Endothelial cell of umbilical vein (primary cell): ENCODE measurements around the gene PRR23A. TPM values are rescaled to one million over a fixed set of nuclear protein-coding genes. Genes with fewer than 3 reads are reported as not detected.

Experiments used
- Bru-seq: library from RNA; stranded (reverse); fragments of 400-500 nt; gene quantifications from one replicate; lab custom pipeline; 2021; lab: Mats Ljungman, UMichigan
- BruChase-seq, 2 experiments: library from RNA; stranded (reverse); fragments of 400-500 nt; gene quantifications; one replicate each; lab custom pipeline; 2021; lab: Mats Ljungman, UMichigan
- BruUV-seq: library from RNA; stranded (reverse); fragments of 400-500 nt; replicated peaks from 2 replicates; lab custom pipeline; 2021; lab: Mats Ljungman, UMichigan
- CTCF ChIA-PET: fragments of 300-600, 350-600 bp; sonication (Branson Sonifier 250); formaldehyde crosslinking; loops from one replicate; lab custom pipeline; 2021; ENCODE audit warnings: antibody characterized with exemption, inconsistent platforms; lab: Charles Lee
- POLR2A ChIA-PET: fragments of 300-600, 350-600 bp; sonication (Branson Sonifier 250); formaldehyde crosslinking; loops from one replicate; lab custom pipeline; 2021; ENCODE audit warnings: antibody characterized with exemption, inconsistent platforms; lab: Charles Lee
- DNase-seq: peaks from one replicate; pipeline ENCODE4 v3.0.0-alpha.2; 2011; ENCODE audit warnings: low read depth, low spot score
- FAIRE-seq: peaks from 2 replicates; lab custom pipeline; 2011; peaks lifted over from hg19 to GRCh38; lab: Jason Lieb, UNC
- H2AFZ ChIP-seq: 2 replicates; pipeline ENCODE4 v1.6.0; 2012; ENCODE audit warnings: low read depth, low read length, control low read depth, inconsistent platforms
- H3K27ac ChIP-seq: 2 replicates; pipeline ENCODE4 v1.5.1; 2011; ENCODE audit warnings: low read depth, mild to moderate bottlenecking, control low read depth, low read length, moderate library complexity; ENCODE audit not compliant: insufficient read depth
- H3K27me3 ChIP-seq, 2 experiments: 2 replicates each; pipeline versions ENCODE4 v1.6.0 to v1.6.1; 2011; ENCODE audit warnings: low read length in 2 of 2, mixed read lengths in 1 of 2; ENCODE audit not compliant: control insufficient read depth in 2 of 2, insufficient read depth in 2 of 2
- H3K36me3 ChIP-seq, 2 experiments: 2 replicates in 1 of 2; 3 replicates in 1 of 2; pipeline ENCODE4 v1.5.1; 2011; ENCODE audit warnings: low read length in 2 of 2, mild to moderate bottlenecking in 1 of 2, moderate library complexity in 1 of 2; ENCODE audit not compliant: control insufficient read depth in 2 of 2, insufficient read depth in 2 of 2; ENCODE audit errors: extremely low read depth in 1 of 2
- H3K4me1 ChIP-seq: 3 replicates; pipeline ENCODE4 v1.5.1; 2011; ENCODE audit warnings: mild to moderate bottlenecking, low read length; ENCODE audit not compliant: control insufficient read depth, insufficient read depth; ENCODE audit errors: extremely low read depth
- H3K4me2 ChIP-seq: 2 replicates; pipeline ENCODE4 v1.6.1; 2011; ENCODE audit warnings: low read length, control low read depth, mixed read lengths; ENCODE audit not compliant: insufficient read depth
- H3K4me3 ChIP-seq, 3 experiments: fragments of 200-600 bp in 1 of 3; sonication (generic), shearing (Covaris generic) in 1 of 3; replicated peaks in 1 of 3; 2 replicates each; pipeline ENCODE4 v1.5.1; 2011 to 2016; ENCODE audit warnings: control low read depth in 3 of 3, low read length in 3 of 3, mild to moderate bottlenecking in 2 of 3, inconsistent platforms in 1 of 3, low read depth in 1 of 3, moderate library complexity in 1 of 3; ENCODE audit not compliant: insufficient read depth in 1 of 3
- H3K79me2 ChIP-seq: 2 replicates; pipeline ENCODE4 v1.6.0; 2012; ENCODE audit warnings: low read length, inconsistent platforms; ENCODE audit not compliant: control insufficient read depth, insufficient read depth
- H3K9ac ChIP-seq: replicated peaks from 2 replicates; pipeline ENCODE3; 2011; ENCODE audit warnings: low read length, control low read depth; ENCODE audit not compliant: insufficient read depth; ENCODE audit errors: extremely low read depth
- H3K9me1 ChIP-seq: replicated peaks from 3 replicates; pipeline ENCODE4 v1.6.0; 2011; ENCODE audit warnings: mild to moderate bottlenecking, low read length; ENCODE audit not compliant: control insufficient read depth, insufficient read depth; ENCODE audit errors: extremely low read depth
- H3K9me3 ChIP-seq: replicated peaks from 2 replicates; pipeline ENCODE4 v1.5.1; 2012; ENCODE audit warnings: low read length, inconsistent platforms; ENCODE audit not compliant: control insufficient read depth, insufficient read depth
- H4K20me1 ChIP-seq: replicated peaks from 2 replicates; pipeline ENCODE3; 2011; ENCODE audit warnings: mild to moderate bottlenecking, low read length; ENCODE audit not compliant: control insufficient read depth, insufficient read depth; ENCODE audit errors: extremely low read depth
- CTCF ChIP-seq, 2 donors: IDR thresholded peaks; 1 replicate in 1 of 2; 2 replicates in 1 of 2; pipeline ENCODE4 v1.5.1; 2011; ENCODE audit warnings: low read length in 2 of 2, mild to moderate bottlenecking in 2 of 2, moderate library complexity in 2 of 2, control low read depth in 1 of 2, inconsistent platforms in 1 of 2, low read depth in 1 of 2; ENCODE audit not compliant: insufficient read depth in 1 of 2; ENCODE audit errors: extremely low read depth in 1 of 2
- EZH2 ChIP-seq: IDR thresholded peaks from 2 replicates; pipeline ENCODE4 v1.6.1; 2012; ENCODE audit warnings: borderline replicate concordance, low read depth, mild to moderate bottlenecking, moderate library complexity, low read length, inconsistent platforms; ENCODE audit not compliant: severe bottlenecking
- FOS ChIP-seq: IDR thresholded peaks from 2 replicates; pipeline ENCODE4 v1.6.1; 2011; ENCODE audit warnings: mild to moderate bottlenecking, low read length, moderate library complexity, borderline replicate concordance; ENCODE audit not compliant: insufficient read depth
- GATA2 ChIP-seq: IDR thresholded peaks from 2 replicates; pipeline ENCODE4 v1.7.0; 2011; ENCODE audit warnings: low read depth, mild to moderate bottlenecking, moderate library complexity, mixed read lengths, low read length; ENCODE audit not compliant: insufficient read length, insufficient read depth
- JUN ChIP-seq: IDR thresholded peaks from 2 replicates; pipeline ENCODE4 v1.6.1; 2011; ENCODE audit warnings: borderline replicate concordance, low read depth; ENCODE audit not compliant: insufficient read length, insufficient read depth
- MAX ChIP-seq: IDR thresholded peaks from 2 replicates; pipeline ENCODE4 v1.6.1; 2011; ENCODE audit not compliant: insufficient read depth, insufficient read length
- MYC ChIP-seq: IDR thresholded peaks from one replicate; pipeline ENCODE4 v1.6.1; 2011; ENCODE audit warnings: mild to moderate bottlenecking, low read depth, low read length
- POLR2A ChIP-seq: IDR thresholded peaks from 2 replicates; pipeline ENCODE4 v1.6.1; 2012; ENCODE audit warnings: low read depth, mild to moderate bottlenecking, control low read depth, low read length
- POLR2AphosphoS5 ChIP-seq: IDR thresholded peaks from 2 replicates; pipeline ENCODE4 v1.6.1; 2012; ENCODE audit warnings: low read depth, mild to moderate bottlenecking, control low read depth, low read length, moderate library complexity; ENCODE audit not compliant: insufficient read depth
- dilution Hi-C: fragments of 300-500 bp; cut with MboI; formaldehyde crosslinking; loops from one replicate; pipeline ENCODE4 v1.15.0; 2019; ENCODE audit warnings: low sequenced_read_pairs; ENCODE audit not compliant: extremely low pct_ligation_motif_present
- intact Hi-C: fragments of 100-400 bp; cut with micrococcal nuclease; formaldehyde crosslinking; loops from one replicate; pipeline ENCODE4 v1.10.0; 2022
- long read RNA-seq: library from polyadenylated mRNA; stranded (forward); transcript quantifications from one replicate; pipeline ENCODE4 v2.0.0, GENCODE V29; 2021
- polyA minus RNA-seq, 3 experiments: library from RNA; depleted of rRNA, polyadenylated mRNA; stranded (reverse); fragments of >200 nt; gene quantifications; 1 replicate in 1 of 3; 2 replicates in 2 of 3; pipeline ENCODE4 v1.2.3, GENCODE V29; 2011
- polyA plus RNA-seq, 4 experiments: library from polyadenylated mRNA; depleted of rRNA in 3 of 4; stranded (reverse) in 3 of 4; unstranded in 1 of 4; fragments of >200 nt; gene quantifications; 2 replicates each; pipeline versions ENCODE4 v1.2.1 to v1.2.3, GENCODE V29; 2011 to 2012; ENCODE audit warnings: missing spikeins in 1 of 4
- total RNA-seq: library from RNA; stranded (reverse); gene quantifications from 2 replicates; pipeline ENCODE4 v1.2.3, GENCODE V29; 2021

Gene PRR23A
- total RNA-seq (not detected in 2 replicates), polyA plus RNA-seq (not detected in 2 replicates), polyA minus RNA-seq (not detected in 2 replicates), Bru-seq, nascent RNA (not detected), BruChase-seq, experiment 1, labeled RNA remaining after a 6-hour chase (not detected), BruChase-seq, experiment 2, labeled RNA remaining after a 2-hour chase (not detected)
- polyA plus RNA-seq (2011; cell fraction: cytosol; rRNA removed) = not detected in 2 replicates
- polyA plus RNA-seq (2011; cell fraction: nucleus; rRNA removed) = not detected in 2 replicates
- not detected in 2 replicates for polyA plus RNA-seq (2012)
- polyA minus RNA-seq (2011; cell fraction: cytosol; rRNA and poly(A)+ RNA removed) = not detected
- polyA minus RNA-seq (2011; cell fraction: nucleus; rRNA and poly(A)+ RNA removed) = not detected in 2 replicates
- long read RNA-seq = 0 reads

GRCh38 chr3:139006051-139006716 lies at the start of gene PRR23A:
PRR23A (minus strand) TSS chr3:139006268; CDS start chr3:139006268, 0 bp downstream.
- Histone ChIP-seq H3K4me1 (no peaks in the 10 kb centered on the region), H3K4me3 (no peak within 1 kb of the TSS), H3K79me2 (no peaks in the 10 kb centered on the region), H3K9me3 (no peaks in the 10 kb centered on the region), H3K9ac (no peak within 1 kb of the TSS), H3K36me3 (no peaks in the 10 kb centered on the region), H3K4me2 (no peak within 1 kb of the TSS), H4K20me1 (no peaks in the 10 kb centered on the region), H3K27ac (no peak within 1 kb of the TSS), H3K9me1 (no peaks in the 10 kb centered on the region), H2AFZ (no peak within 1 kb of the TSS), H3K27me3 (no peaks in the 10 kb centered on the region)
- no TSS peak for BruUV-seq
- POLR2A ChIA-PET = no interaction called here
- TF ChIP-seq POLR2A = no peak
- TF ChIP-seq FOS = no peak
- no peak for TF ChIP-seq POLR2AphosphoS5
- TF ChIP-seq EZH2 = no peak
- TF ChIP-seq GATA2 = no peak
- no peak for TF ChIP-seq MAX
- TF ChIP-seq JUN = no peak
- TF ChIP-seq MYC = no peak
- no peak for TF ChIP-seq CTCF (IDR thresholded peaks at IDR 0.05; ENCODE audit: extremely low read depth in 1 of 2, insufficient read depth in 1 of 2, low read depth in 1 of 2, low read length in 2 of 2)
- DNase-seq (no peak), FAIRE-seq (no peak)
- intact Hi-C loops (no loop called here), dilution Hi-C loops (no loop called here)
- CTCF ChIA-PET = no interaction called here
